H9 (cell line): ENCODE measurements around the gene ELF5. TPM values are rescaled to one million over a fixed set of nuclear protein-coding genes. Genes with fewer than 3 reads are reported as not detected.

Experiments used
- DNase-seq: peaks from one replicate; pipeline ENCODE4 v3.0.0-alpha.2; 2017
- H2AFZ ChIP-seq: one replicate; pipeline ENCODE4 v1.6.1; 2013; ENCODE audit warnings: mild to moderate bottlenecking, low read length, control low read depth, moderate library complexity
- H2AK5ac ChIP-seq: 2 replicates; pipeline ENCODE4 v1.6.1; 2013; ENCODE audit warnings: low read length, control low read depth, mixed read lengths; ENCODE audit not compliant: insufficient read length
- H2BK120ac ChIP-seq: one replicate; pipeline ENCODE4 v1.6.1; 2013; ENCODE audit warnings: low read depth, mild to moderate bottlenecking, low read length, control low read depth, inconsistent platforms; ENCODE audit not compliant: poor library complexity, severe bottlenecking
- H2BK12ac ChIP-seq: 2 replicates; pipeline ENCODE4 v1.6.1; 2013; ENCODE audit warnings: low read length, control low read depth, mixed read lengths, low read depth; ENCODE audit not compliant: insufficient read length
- H2BK15ac ChIP-seq: 2 replicates; pipeline ENCODE4 v1.6.1; 2013; ENCODE audit warnings: low read depth, low read length, control low read depth
- H2BK20ac ChIP-seq: one replicate; pipeline ENCODE4 v1.6.1; 2013; ENCODE audit warnings: low read depth, mild to moderate bottlenecking, low read length, control low read depth, inconsistent platforms; ENCODE audit not compliant: poor library complexity, severe bottlenecking
- H2BK5ac ChIP-seq: 2 replicates; pipeline ENCODE4 v1.6.1; 2013; ENCODE audit warnings: low read length, control low read depth, mixed read lengths; ENCODE audit not compliant: insufficient read length
- H3K14ac ChIP-seq: 2 replicates; pipeline ENCODE4 v1.6.1; 2013; ENCODE audit warnings: low read length, control low read depth; ENCODE audit not compliant: insufficient read depth
- H3K18ac ChIP-seq: 2 replicates; pipeline ENCODE4 v1.6.1; 2013; ENCODE audit warnings: low read depth, mild to moderate bottlenecking, mixed read lengths, low read length, control low read depth; ENCODE audit not compliant: insufficient read length
- H3K23ac ChIP-seq: 2 replicates; pipeline ENCODE4 v1.6.1; 2013; ENCODE audit warnings: low read length, control low read depth, mixed read lengths, low read depth; ENCODE audit not compliant: insufficient read length
- H3K23me2 ChIP-seq: 2 replicates; pipeline ENCODE4 v1.6.1; 2013; ENCODE audit warnings: low read depth, mild to moderate bottlenecking, mixed read lengths, low read length, control low read depth; ENCODE audit not compliant: insufficient read length, poor library complexity, severe bottlenecking
- H3K27ac ChIP-seq: 2 replicates; pipeline ENCODE4 v1.5.1; 2013; ENCODE audit warnings: low read length, control low read depth, mixed read lengths, low read depth; ENCODE audit not compliant: insufficient read length
- H3K27me3 ChIP-seq: 2 replicates; pipeline ENCODE4 v1.6.1; 2013; ENCODE audit warnings: low read length, control low read depth, inconsistent platforms; ENCODE audit not compliant: insufficient read depth
- H3K4ac ChIP-seq: 2 replicates; pipeline ENCODE4 v1.6.1; 2013; ENCODE audit warnings: low read depth, mild to moderate bottlenecking, control low read depth, inconsistent platforms, low read length, moderate library complexity
- H3K4me1 ChIP-seq: 2 replicates; pipeline ENCODE4 v1.6.1; 2013; ENCODE audit warnings: low read length, control low read depth, inconsistent platforms; ENCODE audit not compliant: insufficient read depth
- H3K4me2 ChIP-seq: 2 replicates; pipeline ENCODE4 v1.6.1; 2013; ENCODE audit warnings: low read length, control low read depth, mixed read lengths; ENCODE audit not compliant: insufficient read length, insufficient read depth
- H3K56ac ChIP-seq: 2 replicates; pipeline ENCODE4 v1.6.1; 2013; ENCODE audit warnings: low read depth, mild to moderate bottlenecking, mixed read lengths, low read length, control low read depth; ENCODE audit not compliant: insufficient read length
- H3K79me1 ChIP-seq: 2 replicates; pipeline ENCODE4 v1.6.1; 2013; ENCODE audit warnings: low read depth, mild to moderate bottlenecking, moderate library complexity, low read length, control low read depth, inconsistent platforms; ENCODE audit not compliant: insufficient read depth, poor library complexity, severe bottlenecking
- H3K79me2 ChIP-seq: 2 replicates; pipeline ENCODE4 v1.6.1; 2013; ENCODE audit warnings: low read length, control low read depth, inconsistent platforms; ENCODE audit not compliant: insufficient read depth
- H3K9ac ChIP-seq: 2 replicates; pipeline ENCODE4 v1.6.1; 2013; ENCODE audit warnings: low read length, control low read depth, mixed read lengths; ENCODE audit not compliant: insufficient read length; ENCODE audit errors: extremely low read depth
- H3K9me3 ChIP-seq: one replicate; pipeline ENCODE4 v1.6.1; 2013; ENCODE audit warnings: low read depth, low read length, inconsistent platforms; ENCODE audit not compliant: control insufficient read depth
- H3T11ph ChIP-seq: one replicate; pipeline ENCODE4 v1.6.1; 2013; ENCODE audit warnings: mild to moderate bottlenecking, low read length, control low read depth, inconsistent platforms
- H4K20me1 ChIP-seq: one replicate; pipeline ENCODE4 v1.6.1; 2013; ENCODE audit not compliant: control insufficient read depth, insufficient read length, insufficient read depth
- H4K5ac ChIP-seq: 2 replicates; pipeline ENCODE4 v1.6.1; 2013; ENCODE audit warnings: low read depth, mild to moderate bottlenecking, mixed read lengths, low read length, control low read depth; ENCODE audit not compliant: insufficient read length
- H4K8ac ChIP-seq: replicated peaks from 2 replicates; pipeline ENCODE4 v1.6.1; 2013; ENCODE audit warnings: low read length, control low read depth, mixed read lengths, low read depth; ENCODE audit not compliant: insufficient read length
- H4K91ac ChIP-seq: 2 replicates; pipeline ENCODE4 v1.6.1; 2013; ENCODE audit warnings: low read depth, mild to moderate bottlenecking, moderate library complexity, mixed read lengths, low read length, control low read depth; ENCODE audit not compliant: insufficient read length
- H3K27ac Mint-ChIP-seq, 3 experiments: 2 replicates in 2 of 3; 3 replicates in 1 of 3; pipeline ENCODE4 v1.8.0; 2020 to 2021; ENCODE audit warnings: mixed read lengths in 3 of 3, mild to moderate bottlenecking in 1 of 3, moderate library complexity in 1 of 3
- H3K27me3 Mint-ChIP-seq: 2 replicates; pipeline ENCODE4 v1.8.0; 2021; ENCODE audit warnings: low read depth, mild to moderate bottlenecking, moderate library complexity, mixed read lengths
- H3K36me3 Mint-ChIP-seq, 3 experiments: 2 replicates in 2 of 3; 3 replicates in 1 of 3; pipeline ENCODE4 v1.8.0; 2020 to 2021; ENCODE audit warnings: low read depth in 3 of 3, mixed read lengths in 3 of 3; ENCODE audit not compliant: insufficient read depth in 1 of 3
- H3K4me1 Mint-ChIP-seq, 2 experiments: 2 replicates each; pipeline ENCODE4 v1.8.0; 2020; ENCODE audit warnings: mixed read lengths in 2 of 2
- H3K4me3 Mint-ChIP-seq, 2 experiments: 2 replicates in 1 of 2; 3 replicates in 1 of 2; pipeline ENCODE4 v1.8.0; 2020 to 2021; ENCODE audit warnings: mild to moderate bottlenecking in 2 of 2, mixed read lengths in 2 of 2, moderate library complexity in 1 of 2
- H3K9me3 Mint-ChIP-seq, 2 experiments: 2 replicates in 1 of 2; 3 replicates in 1 of 2; pipeline ENCODE4 v1.8.0; 2020; ENCODE audit warnings: mild to moderate bottlenecking in 2 of 2, mixed read lengths in 2 of 2, moderate library complexity in 1 of 2
- CTCF ChIP-seq: fragments of 200-600 bp; sonication (generic); conservative IDR thresholded peaks from 3 replicates; pipeline ENCODE4 v1.8.0; 2021; ENCODE audit warnings: antibody characterized with exemption, mild to moderate bottlenecking
- WGBS: extraction: QIAGEN DNeasy Blood & Tissue Kit; methylation state at CpG from one replicate; pipeline ENCODE4 v1.1.7; 2013; ENCODE audit warnings: missing lambda C conversion rate, low lambda C conversion rate, mixed read lengths; ENCODE audit not compliant: insufficient read length; ENCODE audit errors: extremely low coverage; 5-methylcytosine and 5-hydroxymethylcytosine counted together
- total RNA-seq: library from RNA; stranded (reverse); gene quantifications from 2 replicates; pipeline ENCODE4 v1.2.1, GENCODE V29; 2021

Gene ELF5
- total RNA-seq, 1 experiment from 2014 or later, result not detected

GRCh38 chr11:34534826-34535225 is 21.2 kb upstream of the ELF5 start:
- no CpG with 5 or more reads among the region's 3 CpGs for WGBS
- Histone ChIP-seq H3K79me1 (no peaks in the 10 kb centered on the region), H4K8ac (no peak overlapping the region), H3K23me2 (no peaks in the 10 kb centered on the region), H3T11ph (no peak overlapping the region), H2AFZ (no peak overlapping the region), H3K27ac (no peak overlapping the region), H3K14ac (no peak overlapping the region), H3K18ac (no peak overlapping the region), H3K4me2 (no peak overlapping the region), H3K27me3 (no peaks in the 10 kb centered on the region), H2BK15ac (no peak overlapping the region), H3K23ac (no peak overlapping the region), H3K9ac (no peak overlapping the region), H4K5ac (no peak overlapping the region), H3K9me3 (no peaks in the 10 kb centered on the region), H2BK12ac (no peak overlapping the region), H2AK5ac (no peak overlapping the region), H3K4ac (no peak overlapping the region), H2BK120ac (no peak overlapping the region), H3K4me1 (no peaks in the 10 kb centered on the region), H4K91ac (no peak overlapping the region), H2BK20ac (no peak overlapping the region), H3K79me2 (no peaks in the 10 kb centered on the region), H4K20me1 (no peaks in the 10 kb centered on the region), H2BK5ac (no peak overlapping the region), H3K56ac (no peak overlapping the region)
- no peak for TF ChIP-seq CTCF
- Mint-ChIP-seq H3K4me1 (no peaks in the 10 kb centered on the region; a peak in 1 of 4 replicates), H3K4me3 (no peak overlapping the region), H3K27me3 (peaks cover 5% of the 10 kb centered on the region), H3K36me3 (peaks cover 0 to 2% (median 0%) of the 10 kb centered on the region in 3 experiments; a peak in 2 of 7 replicates), H3K27ac (no peak overlapping the region), H3K9me3 (peaks cover 0 to 2% of the 10 kb centered on the region in 2 experiments; a peak in 3 of 5 replicates)
- DNase-seq, result no peak
